IMR-90 (cell line): ENCODE measurements around the gene FRMD5. TPM values are rescaled to one million over a fixed set of nuclear protein-coding genes. Genes with fewer than 3 reads are reported as not detected.

Experiments used
- ATAC-seq: fragments of 200-7000 bp; cut with Tn5 transposase; 2 replicates; pipeline ENCODE4 v1.9.1; 2020; ENCODE audit warnings: low read depth, mild to moderate bottlenecking, moderate library complexity
- BruUV-seq: library from RNA; stranded (reverse); fragments of 400-500 nt; replicated peaks from 2 replicates; lab custom pipeline; 2021; lab: Mats Ljungman, UMichigan
- CTCF ChIA-PET: fragments of 300-600 bp; formaldehyde crosslinking; extraction: SDS; loops from one replicate; lab custom pipeline; 2021; ENCODE audit warnings: antibody characterized with exemption; lab: Yijun Ruan, JAX
- POLR2A ChIA-PET: fragments of 300-600 bp; sonication (Branson Sonifier 250); formaldehyde crosslinking; loops from one replicate; lab custom pipeline; 2022; ENCODE audit warnings: antibody characterized with exemption; ENCODE audit not compliant: unreplicated experiment; lab: Charles Lee
- DNase-seq: peaks from one replicate; pipeline ENCODE4 v3.0.0; 2013
- H2AFZ ChIP-seq: replicated peaks from 2 replicates; pipeline ENCODE3; 2013; ENCODE audit warnings: low read length, mild to moderate bottlenecking; ENCODE audit not compliant: poor library complexity
- H2AK5ac ChIP-seq: 2 replicates; pipeline ENCODE4 v1.6.1; 2013; ENCODE audit warnings: low read depth, low read length, inconsistent platforms
- H2AK9ac ChIP-seq: replicated peaks from 2 replicates; pipeline ENCODE3; 2013; ENCODE audit warnings: mild to moderate bottlenecking, low read depth, low read length, moderate library complexity; ENCODE audit not compliant: poor library complexity
- H2BK120ac ChIP-seq: 2 replicates; pipeline ENCODE4 v1.6.1; 2013; ENCODE audit warnings: low read depth, low read length, inconsistent platforms
- H2BK15ac ChIP-seq: 3 replicates; pipeline ENCODE4 v1.6.1; 2013; ENCODE audit warnings: low read depth, low read length, inconsistent platforms
- H2BK20ac ChIP-seq: 2 replicates; pipeline ENCODE4 v1.6.1; 2013; ENCODE audit warnings: low read depth, mild to moderate bottlenecking, inconsistent platforms, low read length, moderate library complexity
- H2BK5ac ChIP-seq: 2 replicates; pipeline ENCODE4 v1.6.1; 2013; ENCODE audit warnings: mild to moderate bottlenecking, low read depth, low read length, inconsistent platforms; ENCODE audit not compliant: poor library complexity, severe bottlenecking
- H3K14ac ChIP-seq: replicated peaks from 2 replicates; pipeline ENCODE4 v1.6.1; 2013; ENCODE audit warnings: low read depth, low read length, inconsistent platforms
- H3K18ac ChIP-seq: 2 replicates; pipeline ENCODE4 v1.6.1; 2013; ENCODE audit warnings: low read depth, low read length, control low read depth
- H3K23ac ChIP-seq: 2 replicates; pipeline ENCODE4 v1.6.1; 2013; ENCODE audit warnings: low read depth, low read length, inconsistent platforms
- H3K27ac ChIP-seq: 2 replicates; pipeline ENCODE4 v1.5.1; 2013; ENCODE audit warnings: mild to moderate bottlenecking, control low read depth, low read length; ENCODE audit not compliant: insufficient read depth
- H3K27me3 ChIP-seq: 2 replicates; pipeline ENCODE4 v1.6.1; 2013; ENCODE audit warnings: low read length; ENCODE audit not compliant: control insufficient read depth, insufficient read depth
- H3K36me3 ChIP-seq: 2 replicates; pipeline ENCODE4 v1.6.1; 2013; ENCODE audit warnings: low read length, mixed read lengths; ENCODE audit not compliant: control insufficient read depth, insufficient read depth
- H3K4ac ChIP-seq: 2 replicates; pipeline ENCODE4 v1.6.1; 2013; ENCODE audit warnings: low read depth, low read length, inconsistent platforms
- H3K4me1 ChIP-seq: 2 replicates; pipeline ENCODE4 v1.6.1; 2013; ENCODE audit warnings: low read length, mixed read lengths; ENCODE audit not compliant: control insufficient read depth, insufficient read depth
- H3K4me2 ChIP-seq: 2 replicates; pipeline ENCODE4 v1.6.1; 2013; ENCODE audit warnings: low read depth, mild to moderate bottlenecking, control low read depth, low read length, moderate library complexity
- H3K4me3 ChIP-seq: 2 replicates; pipeline ENCODE4 v1.5.1; 2013; ENCODE audit warnings: low read depth, mild to moderate bottlenecking, control low read depth, low read length, moderate library complexity; ENCODE audit not compliant: insufficient read depth
- H3K56ac ChIP-seq: 2 replicates; pipeline ENCODE4 v1.6.1; 2013; ENCODE audit warnings: low read length, inconsistent platforms; ENCODE audit not compliant: insufficient read depth; ENCODE audit errors: extremely low read depth
- H3K79me1 ChIP-seq, 2 experiments: 2 replicates each; pipeline ENCODE4 v1.6.1; 2013; ENCODE audit warnings: low read length in 2 of 2, inconsistent platforms in 1 of 2, low read depth in 1 of 2
- H3K9ac ChIP-seq: 2 replicates; pipeline ENCODE4 v1.6.1; 2013; ENCODE audit warnings: low read depth, low read length, control low read depth
- H3K9me1 ChIP-seq: 2 replicates; pipeline ENCODE4 v1.6.1; 2013; ENCODE audit warnings: low read length, inconsistent platforms; ENCODE audit not compliant: insufficient read depth
- H3K9me3 ChIP-seq: 2 replicates; pipeline ENCODE4 v1.6.1; 2013; ENCODE audit warnings: low read length; ENCODE audit not compliant: control insufficient read depth, insufficient read depth
- H4K20me1 ChIP-seq: 2 replicates; pipeline ENCODE4 v1.6.1; 2013; ENCODE audit warnings: low read length, inconsistent platforms; ENCODE audit not compliant: insufficient read depth
- H4K5ac ChIP-seq: 2 replicates; pipeline ENCODE4 v1.6.1; 2013; ENCODE audit warnings: mild to moderate bottlenecking, low read depth, low read length, control low read depth
- H4K8ac ChIP-seq, 2 experiments: 2 replicates each; pipeline ENCODE4 v1.6.1; 2013; ENCODE audit warnings: low read depth in 2 of 2, low read length in 2 of 2, control low read depth in 1 of 2, inconsistent platforms in 1 of 2
- H4K91ac ChIP-seq: 2 replicates; pipeline ENCODE4 v1.6.1; 2013; ENCODE audit warnings: low read depth, low read length, inconsistent platforms; ENCODE audit not compliant: insufficient read depth
- BHLHE40 ChIP-seq: fragments of 150-350 bp; IDR thresholded peaks from 2 replicates; pipeline ENCODE4 v1.6.1; 2016; ENCODE audit warnings: mild to moderate bottlenecking, low read depth, low read length
- CEBPB ChIP-seq: IDR thresholded peaks from 2 replicates; pipeline ENCODE4 v1.6.1; 2012; ENCODE audit warnings: low read depth, low read length, improper control_type of control experiment
- CHD1 ChIP-seq: IDR thresholded peaks from 2 replicates; pipeline ENCODE4 v1.6.1; 2012; ENCODE audit warnings: low read depth, low read length, improper control_type of control experiment
- CTCF ChIP-seq: conservative IDR thresholded peaks from 2 replicates; pipeline ENCODE4 v1.5.1; 2012; ENCODE audit warnings: mild to moderate bottlenecking, low read depth, low read length, improper control_type of control experiment
- ELK1 ChIP-seq: fragments of 150-350 bp; IDR thresholded peaks from 2 replicates; pipeline ENCODE4 v1.6.1; 2016; ENCODE audit warnings: low read depth, mild to moderate bottlenecking, low read length, moderate library complexity, borderline replicate concordance
- FOS ChIP-seq: fragments of 150-350 bp; IDR thresholded peaks from 2 replicates; pipeline ENCODE4 v1.6.1; 2016; ENCODE audit warnings: low read depth, low read length
- MAFK ChIP-seq: IDR thresholded peaks from 2 replicates; pipeline ENCODE4 v1.6.1; 2012; ENCODE audit warnings: low read depth, low read length, improper control_type of control experiment
- MAZ ChIP-seq: IDR thresholded peaks from 2 replicates; pipeline ENCODE4 v1.6.1; 2012; ENCODE audit warnings: low read depth, mild to moderate bottlenecking, low read length, improper control_type of control experiment, moderate library complexity, borderline replicate concordance
- MXI1 ChIP-seq: IDR thresholded peaks from 2 replicates; pipeline ENCODE4 v1.6.1; 2012; ENCODE audit warnings: low read depth, mild to moderate bottlenecking, low read length, moderate library complexity, borderline replicate concordance
- NFE2L2 ChIP-seq: fragments of 150-350 bp; IDR thresholded peaks from 2 replicates; pipeline ENCODE4 v1.6.1; 2016; ENCODE audit warnings: low read depth, mild to moderate bottlenecking, low read length
- POLR2A ChIP-seq: IDR thresholded peaks from 2 replicates; pipeline ENCODE4 v1.6.1; 2012; ENCODE audit warnings: mild to moderate bottlenecking, low read depth, low read length
- RAD21 ChIP-seq: IDR thresholded peaks from 2 replicates; pipeline ENCODE4 v1.6.1; 2012; ENCODE audit warnings: low read length, improper control_type of control experiment
- RCOR1 ChIP-seq: IDR thresholded peaks from 2 replicates; pipeline ENCODE4 v1.6.1; 2012; ENCODE audit warnings: mild to moderate bottlenecking, low read length, improper control_type of control experiment; ENCODE audit not compliant: insufficient replicate concordance
- RFX5 ChIP-seq: IDR thresholded peaks from 2 replicates; pipeline ENCODE4 v1.8.0; 2012; ENCODE audit warnings: low read depth, mild to moderate bottlenecking, low read length, moderate library complexity
- SMC3 ChIP-seq: fragments of 150-350 bp; IDR thresholded peaks from 2 replicates; pipeline ENCODE4 v1.6.1; 2016; ENCODE audit warnings: low read depth, mild to moderate bottlenecking, antibody characterized with exemption, low read length, moderate library complexity
- USF2 ChIP-seq: fragments of 150-350 bp; IDR thresholded peaks from 2 replicates; pipeline ENCODE4 v1.6.1; 2017; ENCODE audit warnings: mild to moderate bottlenecking, antibody characterized with exemption, low read length, low read depth
- WGBS, 2 experiments: methylation state at CpG; one replicate each; pipeline versions ENCODE4 v1.1.5 to v1.1.7; 2013; ENCODE audit warnings: missing lambda C conversion rate in 2 of 2; ENCODE audit not compliant: insufficient read length in 1 of 2; ENCODE audit errors: extremely low coverage in 2 of 2; 5-methylcytosine and 5-hydroxymethylcytosine counted together
- dilution Hi-C: fragments of 300-500 bp; cut with HindIII; formaldehyde crosslinking; loops from one replicate; pipeline ENCODE4 v1.14.3; 2018; ENCODE audit warnings: low sequenced_read_pairs; ENCODE audit not compliant: unreplicated experiment
- in situ Hi-C: fragments of 300-500 bp; cut with MboI; formaldehyde crosslinking; loops from 3 replicates; pipeline ENCODE4 v1.14.3; 2019; ENCODE audit warnings: low sequenced_read_pairs, inconsistent platforms, mixed read lengths
- intact Hi-C: fragments of 100-400 bp; cut with micrococcal nuclease; formaldehyde crosslinking; loops from 2 replicates; pipeline ENCODE4 v1.10.0; 2022
- polyA plus RNA-seq, 3 experiments: library from polyadenylated mRNA; depleted of rRNA; stranded (reverse); fragments of >200 nt; gene quantifications; 2 replicates each; pipeline ENCODE4 v1.2.3, GENCODE V29; 2012; ENCODE audit warnings: low replicate concordance in 1 of 3
- total RNA-seq: library from RNA; depleted of rRNA; stranded (reverse); fragments of >200 nt; gene quantifications from 2 replicates; pipeline ENCODE4 v1.2.3, GENCODE V29; 2012

Gene FRMD5
- total and polyA plus RNA-seq, 2 of the 4 experiments (the other 2 are of a cell fraction) = 4.1 to 5.4 TPM

GRCh38 chr15:43851251-43851650 lies 343.8 kb downstream of the FRMD5 start:
- Histone ChIP-seq H3K23ac (no peak overlapping the region), H3K4me3 (no peak overlapping the region), H3K4me2 (no peak overlapping the region), H4K8ac (no peak overlapping the region), H3K79me1 (peaks cover 0 to 4% of the 10 kb centered on the region in 2 experiments; a peak in 2 of 4 replicates), H3K27ac (no peak overlapping the region), H3K9ac (no peak overlapping the region), H2BK20ac (no peak overlapping the region), H3K9me3 (no peaks in the 10 kb centered on the region), H2BK15ac (no peak overlapping the region), H4K5ac (no peak overlapping the region), H2AK5ac (no peak overlapping the region), H3K56ac (no peak overlapping the region), H2BK5ac (no peak overlapping the region), H4K20me1 (no peaks in the 10 kb centered on the region), H3K14ac (no peak overlapping the region), H3K18ac (no peak overlapping the region), H3K4ac (no peak overlapping the region), H3K4me1 (no peaks in the 10 kb centered on the region), H3K9me1 (no peaks in the 10 kb centered on the region), H3K27me3 (no peaks in the 10 kb centered on the region), H3K36me3 (peaks cover 8% of the 10 kb centered on the region), H2BK120ac (no peak overlapping the region), H2AFZ (no peak overlapping the region), H4K91ac (no peak overlapping the region), H2AK9ac (no peak overlapping the region)
- no peak for DNase-seq
- TF ChIP-seq RFX5 = no peak
- no peak for TF ChIP-seq POLR2A
- no peak for TF ChIP-seq CTCF
- no peak for TF ChIP-seq CEBPB
- TF ChIP-seq RAD21 = no peak
- TF ChIP-seq ELK1 = no peak
- no peak for TF ChIP-seq MAZ
- no peak for TF ChIP-seq RCOR1
- no peak for TF ChIP-seq SMC3
- no peak for TF ChIP-seq MAFK
- TF ChIP-seq BHLHE40 = no peak
- no peak for TF ChIP-seq NFE2L2
- no peak for TF ChIP-seq MXI1
- no peak for TF ChIP-seq CHD1
- TF ChIP-seq USF2 = no peak
- no peak for TF ChIP-seq FOS
- WGBS, 2 experiments = no CpG with 5 or more reads among the region's 3 CpGs
- BruUV-seq = no TSS peak
- in situ Hi-C loops (no loop called here), dilution Hi-C loops (no loop called here), intact Hi-C loops (no loop called here)
- ATAC-seq = no peak
- CTCF ChIA-PET = no interaction called here
- POLR2A ChIA-PET = interaction anchor here (0.6 kb wide), 1 partner anchor 1691 kb away, joined by 11 read pairs; no protein-coding TSS in a partner anchor
